Hepatic stellate cell (primary cell): ENCODE data around the gene SPDYE2B.
"Not testable (repeated sequence)": the region's sequence is repeated elsewhere in the genome, so short reads cannot be mapped to it uniquely, and the experiment has no call there.

Experiments used
- DNase-seq: peaks from one replicate; pipeline ENCODE4 v3.0.0; 2011; ENCODE audit warnings: low spot score

Gene SPDYE2B

GRCh38 chr7:102643404-102643803 is 6.7 kb upstream of the SPDYE2B start:
- not testable (repeated sequence) for DNase-seq

- DNase-seq: not testable (repeated sequence)
Observed at GRCh38 chr7:102647813-102648212, 2.3 kb upstream of the SPDYE2B start.

DNA sequence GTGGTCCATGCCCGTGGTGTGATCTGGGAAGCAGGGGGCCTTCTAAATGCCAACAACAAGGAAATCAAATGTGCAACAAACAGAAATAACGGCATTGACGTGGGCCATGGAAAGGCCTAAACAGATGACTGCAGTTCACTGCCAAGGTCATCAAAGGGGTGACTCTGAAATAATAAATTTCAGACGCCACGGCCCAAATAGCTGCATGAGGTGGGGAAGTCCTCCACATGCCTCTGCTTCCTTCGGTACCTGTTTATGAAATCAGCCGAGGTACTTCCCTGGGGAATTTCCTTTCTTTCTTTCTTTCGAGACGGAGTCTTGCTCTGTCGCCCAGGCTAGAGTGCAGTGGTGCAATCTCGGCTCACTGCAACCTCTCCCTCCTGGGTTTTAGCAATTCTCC is 14.6 kb downstream of the SPDYE2B start:
- DNase-seq: not testable (repeated sequence)

GRCh38 chr7:102666850-102667249 is 16.7 kb downstream of the SPDYE2B start:
- not testable (repeated sequence) for DNase-seq

- not testable (repeated sequence) for DNase-seq
Observed at GRCh38 chr7:102667523-102667922, 17.4 kb downstream of the SPDYE2B start.

DNA sequence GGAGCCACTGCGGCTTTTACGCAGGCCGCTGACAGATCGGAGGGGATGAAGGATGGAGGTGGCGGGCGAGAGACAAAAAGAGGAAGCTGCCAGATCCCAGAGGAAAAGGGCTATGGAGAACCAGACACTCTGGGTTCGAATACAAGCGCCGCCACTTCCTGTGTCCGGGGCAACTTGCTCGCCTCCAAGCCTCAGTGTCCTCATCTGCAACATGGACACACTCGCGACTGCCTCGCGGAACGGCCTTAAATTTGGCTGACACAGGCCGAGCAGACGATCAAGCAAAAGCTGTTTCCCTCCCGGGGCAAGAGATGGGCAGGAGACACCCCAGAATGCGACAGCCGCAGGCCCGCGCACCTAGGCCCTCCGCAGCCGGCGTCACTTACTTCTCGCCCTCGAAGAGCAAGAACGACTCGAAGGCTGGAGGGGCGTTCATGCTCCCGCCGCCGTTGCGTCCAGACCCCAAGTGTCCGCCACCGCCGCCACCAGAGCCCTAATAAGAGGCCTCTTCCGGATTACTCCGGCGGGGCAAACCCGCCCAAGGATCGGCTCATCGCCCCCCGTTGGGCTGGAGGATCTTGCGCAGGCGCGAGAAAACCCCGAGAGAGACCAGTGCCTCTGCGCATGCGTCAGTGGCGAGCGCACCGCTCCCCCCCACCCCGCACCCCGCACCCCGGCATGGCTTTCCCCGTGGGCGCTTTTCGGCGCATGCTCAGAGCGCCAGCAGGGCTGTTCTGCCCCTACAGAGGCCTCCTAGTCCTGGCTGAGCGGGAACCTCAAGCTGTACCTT is 21.2 kb downstream of the SPDYE2B start, which contains the start of gene POLR2J2:
Gene POLR2J2, minus strand, starts transcription at position 498 of the 790 bp plus-strand sequence. Its CDS starts 62 bp downstream, at position 436.
- not testable (repeated sequence) for DNase-seq

- DNase-seq: not testable (repeated sequence)
Observed at GRCh38 chr7:102671956-102672307, 21.8 kb downstream of the SPDYE2B start.

- not testable (repeated sequence) for DNase-seq
Observed at GRCh38 chr7:102673447-102674067, 23.4 kb downstream of the SPDYE2B start.

DNA sequence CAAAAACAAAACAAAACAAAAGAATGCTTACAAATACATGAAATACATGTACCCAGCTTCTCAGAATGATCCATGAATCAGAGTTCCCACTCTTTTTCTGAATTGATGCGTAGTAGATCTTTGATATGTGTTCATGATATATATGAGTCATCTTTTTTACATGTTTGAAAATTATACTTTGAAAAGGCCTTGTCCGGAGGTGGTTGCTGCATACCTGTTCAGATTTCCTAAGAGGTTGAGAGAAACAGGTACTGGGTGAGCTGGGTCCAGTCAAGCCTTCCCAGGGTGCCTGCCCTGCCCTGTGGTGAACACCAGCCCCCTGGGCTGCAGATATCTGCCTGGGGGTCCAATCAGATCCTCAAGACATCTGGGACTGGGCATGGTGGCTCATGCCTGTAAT is 25.4 kb downstream of the SPDYE2B start:
- DNase-seq: not testable (repeated sequence)

- DNase-seq: not testable (repeated sequence)
Observed at GRCh38 chr7:102680780-102681179, 30.7 kb downstream of the SPDYE2B start.

GRCh38 chr7:102682560-102682959 is 32.4 kb downstream of the SPDYE2B start:
- DNase-seq: not testable (repeated sequence)

DNA sequence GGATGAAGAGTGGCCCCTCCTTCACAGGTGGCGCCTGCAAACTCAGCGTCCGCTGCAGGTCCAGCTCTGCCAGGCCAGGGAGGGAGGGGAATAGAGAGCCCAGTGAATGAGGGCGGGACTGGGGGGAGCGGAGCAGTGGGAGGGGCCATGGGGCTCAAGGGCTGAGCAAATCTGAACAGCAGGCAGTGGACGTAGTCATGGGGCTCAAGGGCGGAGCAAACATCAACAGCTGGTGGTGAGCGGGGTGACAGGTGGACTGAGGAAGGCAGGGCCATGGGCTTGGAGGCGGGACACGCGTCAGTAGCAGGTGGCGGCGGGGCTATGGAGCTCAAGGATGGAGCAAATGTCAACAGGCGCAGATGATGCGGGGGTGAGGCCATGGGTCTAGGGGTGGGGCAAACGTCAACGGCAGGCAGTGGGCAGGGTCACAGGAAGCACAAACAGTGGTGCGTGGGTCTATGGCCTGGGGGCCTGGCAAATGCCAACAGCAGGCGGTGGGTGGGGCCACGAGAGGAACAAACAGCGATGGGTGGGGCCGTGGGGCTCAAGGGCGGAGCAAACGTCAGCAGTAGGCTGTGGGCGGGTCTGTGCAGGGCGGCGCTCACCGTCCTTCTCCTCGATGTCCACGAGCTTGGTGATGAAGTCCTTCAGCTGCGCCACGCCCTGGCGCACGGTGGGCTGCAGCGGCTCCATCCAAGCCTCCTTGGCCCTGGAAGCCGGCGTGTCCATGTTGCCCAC is 38.3 kb downstream of the SPDYE2B start:
- DNase-seq: not testable (repeated sequence)

DNA sequence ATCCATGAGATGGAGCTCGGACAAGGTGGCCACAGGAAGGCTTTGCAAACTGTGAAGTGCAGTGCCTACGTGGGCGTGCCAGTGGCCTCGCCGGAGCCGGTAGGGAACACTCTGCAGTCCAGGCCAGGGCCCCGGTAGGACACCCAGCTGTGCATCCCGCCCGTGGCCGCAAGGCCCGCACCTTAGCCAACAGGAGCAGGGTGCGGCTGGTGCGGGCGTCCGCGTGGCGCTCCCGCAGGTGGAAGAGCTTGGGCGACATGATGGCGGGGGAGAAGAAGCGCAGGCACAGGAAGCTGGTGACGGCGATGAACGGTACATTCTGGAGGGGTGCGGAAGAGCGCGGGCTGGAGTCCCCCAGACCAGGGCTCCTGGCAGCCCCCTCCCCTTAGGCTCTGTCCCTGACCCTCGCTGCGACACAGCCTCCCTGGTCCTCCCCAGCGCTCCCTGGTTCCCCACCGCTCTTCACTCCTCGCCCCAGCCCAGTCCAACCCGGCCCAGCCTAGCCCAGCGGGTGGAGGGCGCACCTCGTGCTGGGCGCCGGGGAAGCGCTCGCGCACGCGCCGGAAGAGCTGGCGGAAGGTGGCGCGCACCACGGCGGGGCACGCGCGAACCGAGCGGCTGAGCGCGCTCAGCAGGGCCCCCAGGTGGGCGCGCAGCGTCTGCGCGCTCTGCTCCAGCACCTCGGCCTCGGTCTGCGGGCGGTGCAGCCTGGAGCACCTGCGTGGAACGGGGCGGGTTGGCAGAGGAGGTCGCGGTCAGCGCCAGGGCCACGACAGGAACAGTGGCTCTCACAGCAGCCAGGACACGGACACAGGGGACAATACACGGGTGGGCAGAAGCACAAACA is 39.5 kb downstream of the SPDYE2B start:
- not testable (repeated sequence) for DNase-seq

DNA sequence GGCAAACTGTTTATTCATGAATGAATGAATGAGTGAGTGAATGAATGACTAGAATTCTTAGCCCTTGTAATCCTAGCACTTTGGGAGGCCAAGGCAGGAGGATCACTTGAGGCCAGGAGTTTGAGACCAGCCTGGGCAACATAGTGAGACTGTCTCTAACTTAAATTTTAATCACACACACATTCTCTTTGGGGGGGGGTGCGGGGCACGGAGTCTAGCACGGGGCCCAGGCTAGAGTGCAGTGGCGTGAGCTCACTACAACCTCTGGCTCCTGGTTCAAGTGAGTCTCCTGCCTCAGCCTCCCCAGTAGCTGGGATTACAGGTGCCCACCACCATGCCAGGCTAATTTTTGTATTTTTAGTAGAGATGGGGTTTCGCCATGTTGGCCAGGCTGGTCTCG is 40.5 kb downstream of the SPDYE2B start:
- DNase-seq: not testable (repeated sequence)

- DNase-seq: not testable (repeated sequence)
Observed at GRCh38 chr7:102694008-102694407, 43.9 kb downstream of the SPDYE2B start.

DNA sequence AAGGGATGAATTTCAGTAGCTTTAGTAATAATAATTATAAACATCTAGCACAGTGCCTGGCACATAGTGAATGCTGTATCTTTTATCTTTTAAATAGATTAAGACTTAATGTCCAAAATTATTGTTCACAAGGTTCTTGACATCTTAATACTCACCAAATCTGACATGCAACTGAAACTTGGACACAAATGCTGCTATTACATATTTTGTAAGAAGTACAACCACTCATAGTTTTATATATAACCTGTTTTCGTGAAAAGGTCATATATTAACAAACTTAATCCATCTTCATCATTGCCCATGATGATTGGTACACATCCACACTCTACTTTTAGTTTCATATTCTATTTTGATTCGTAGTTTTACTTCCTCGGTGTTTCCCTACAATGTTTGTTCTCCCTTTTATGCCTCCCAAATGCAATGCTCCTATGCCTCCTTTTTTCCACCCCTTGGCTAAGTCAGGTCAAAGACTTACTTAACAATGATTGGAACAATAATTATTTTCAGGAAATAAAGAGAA is 45.0 kb downstream of the SPDYE2B start:
- not testable (repeated sequence) for DNase-seq

GRCh38 chr7:102696009-102696408 is 45.9 kb downstream of the SPDYE2B start:
- not testable (repeated sequence) for DNase-seq

GRCh38 chr7:102697642-102698512 is 47.8 kb downstream of the SPDYE2B start:
- DNase-seq: not testable (repeated sequence)

GRCh38 chr7:102698962-102699750 is 49.0 kb downstream of the SPDYE2B start:
- DNase-seq: not testable (repeated sequence)
